ENCODE measurements around the gene TGM4. TPM values are rescaled to one million over a fixed set of nuclear protein-coding genes. Genes with fewer than 3 reads are reported as not detected.
A peak's percentile ranks its signal among the peaks of the same experiment; 100 is the strongest.

Gene TGM4
- total and polyA plus RNA-seq, 2 experiments from 2014 or later: 0.84 TPM; not detected in 1

- H3K27me3 ChIP-seq: no peaks in the 10 kb centered on the region
- TF ChIP-seq CTCF (IDR thresholded peaks at IDR 0.05; ENCODE audit: low read depth, low read length): peak; percentile 34
- peak in 1 of 2 donors; percentile 46 for DNase-seq (ENCODE audit: low read depth in 1 of 2, low spot score in 1 of 2)
- H3K4me3 ChIP-seq: no peak overlapping the region
- no peaks in the 10 kb centered on the region for H3K4me1 ChIP-seq (ENCODE audit: low read depth)
- no peak overlapping the region for H3K27ac ChIP-seq
- H3K36me3 ChIP-seq: no peaks in the 10 kb centered on the region
- no peaks in the 10 kb centered on the region for H3K9me3 ChIP-seq (ENCODE audit: low read depth)
Observed at GRCh38 chr3:44914936-44915335, 40.5 kb downstream of the TGM4 start.

- Histone ChIP-seq H3K27ac (no peak overlapping the region), H3K4me1 (ENCODE audit: low read depth) (no peaks in the 10 kb centered on the region), H3K9me3 (ENCODE audit: low read depth) (no peaks in the 10 kb centered on the region), H3K27me3 (no peaks in the 10 kb centered on the region), H3K36me3 (no peaks in the 10 kb centered on the region), H3K4me3 (no peak overlapping the region)
- DNase-seq (ENCODE audit: low read depth in 1 of 2, low spot score in 1 of 2): peak in 1 of 2 donors; percentile 59
- TF ChIP-seq CTCF (IDR thresholded peaks at IDR 0.05; ENCODE audit: low read depth, low read length): peak; percentile 28
Observed at GRCh38 chr3:44915702-44916438, 41.5 kb downstream of the TGM4 start.

- Histone ChIP-seq H3K27ac (no peak overlapping the region), H3K27me3 (no peaks in the 10 kb centered on the region), H3K4me1 (ENCODE audit: low read depth) (no peaks in the 10 kb centered on the region), H3K9me3 (ENCODE audit: low read depth) (no peaks in the 10 kb centered on the region), H3K4me3 (no peak overlapping the region), H3K36me3 (no peaks in the 10 kb centered on the region)
- no peak for TF ChIP-seq CTCF (IDR thresholded peaks at IDR 0.05; ENCODE audit: low read depth, low read length)
- no peak for DNase-seq (ENCODE audit: low read depth in 1 of 2, low spot score in 1 of 2)
Observed at GRCh38 chr3:44918087-44918486, 43.7 kb downstream of the TGM4 start.

- no peak for TF ChIP-seq CTCF (IDR thresholded peaks at IDR 0.05; ENCODE audit: low read depth, low read length)
- no peak for DNase-seq (ENCODE audit: low read depth in 1 of 2, low spot score in 1 of 2)
- Histone ChIP-seq H3K9me3 (ENCODE audit: low read depth) (no peaks in the 10 kb centered on the region), H3K27ac (no peak overlapping the region), H3K27me3 (no peaks in the 10 kb centered on the region), H3K4me3 (no peak overlapping the region), H3K4me1 (ENCODE audit: low read depth) (peaks cover under 1% of the 10 kb centered on the region), H3K36me3 (no peaks in the 10 kb centered on the region)
Observed at GRCh38 chr3:44918581-44918980, 44.2 kb downstream of the TGM4 start.

- Histone ChIP-seq H3K4me1 (ENCODE audit: low read depth) (peaks cover 13% of the 10 kb centered on the region), H3K9me3 (ENCODE audit: low read depth) (no peaks in the 10 kb centered on the region), H3K27ac (no peak overlapping the region), H3K27me3 (no peaks in the 10 kb centered on the region), H3K4me3 (no peak overlapping the region), H3K36me3 (no peaks in the 10 kb centered on the region)
- no peak for DNase-seq (ENCODE audit: low read depth in 1 of 2, low spot score in 1 of 2)
- no peak for TF ChIP-seq CTCF (IDR thresholded peaks at IDR 0.05; ENCODE audit: low read depth, low read length)
Observed at GRCh38 chr3:44920081-44920480, 45.7 kb downstream of the TGM4 start.

Data from cardiac muscle cell (in vitro differentiated cells and primary cell).